KMS-11 (cell line): ENCODE measurements around the gene EPC1.
"Not testable (repeated sequence)": the region's sequence is repeated elsewhere in the genome, so short reads cannot be mapped to it uniquely, and the experiment has no call there.

Experiments used
- H2AFZ ChIP-seq: fragments of 200-600 bp; sonication (generic); 2 replicates; pipeline ENCODE4 v1.6.1; 2016; ENCODE audit warnings: antibody characterized with exemption, mixed run types, low read depth
- H3K27ac ChIP-seq: fragments of 200-600 bp; sonication (generic); 2 replicates; pipeline ENCODE4 v1.6.1; 2016; ENCODE audit warnings: mild to moderate bottlenecking, mixed run types
- H3K27me3 ChIP-seq: fragments of 200-600 bp; sonication (generic); 2 replicates; pipeline ENCODE4 v1.6.1; 2017; ENCODE audit warnings: mild to moderate bottlenecking, low read depth, mixed run types, moderate library complexity; ENCODE audit not compliant: insufficient read depth
- H3K36me3 ChIP-seq: fragments of 200-600 bp; sonication (generic); 2 replicates; pipeline ENCODE4 v1.6.1; 2017; ENCODE audit warnings: mild to moderate bottlenecking, mixed run types; ENCODE audit not compliant: insufficient read depth
- H3K4me1 ChIP-seq: fragments of 200-600 bp; sonication (generic); 2 replicates; pipeline ENCODE4 v1.6.1; 2016; ENCODE audit warnings: mild to moderate bottlenecking, low read depth, mixed run types; ENCODE audit not compliant: poor library complexity, severe bottlenecking
- H3K4me2 ChIP-seq: fragments of 200-600 bp; sonication (generic); 2 replicates; pipeline ENCODE4 v1.7.0; 2016; ENCODE audit warnings: mild to moderate bottlenecking, mixed run types
- H3K4me3 ChIP-seq: fragments of 200-600 bp; sonication (generic); IDR thresholded peaks from 2 replicates; pipeline ENCODE4 v1.6.1; 2017; ENCODE audit warnings: low read depth, low read length, mixed read lengths; ENCODE audit not compliant: insufficient read depth
- H3K79me2 ChIP-seq: fragments of 200-600 bp; sonication (generic); 2 replicates; pipeline ENCODE4 v1.6.1; 2016; ENCODE audit warnings: low read depth, mixed run types; ENCODE audit not compliant: insufficient read depth
- H3K9ac ChIP-seq: fragments of 200-600 bp; sonication (generic); 2 replicates; pipeline ENCODE4 v1.6.1; 2016; ENCODE audit warnings: mild to moderate bottlenecking, mixed run types
- H4K20me1 ChIP-seq: fragments of 200-600 bp; sonication (generic); 2 replicates; pipeline ENCODE4 v1.6.1; 2016; ENCODE audit warnings: mild to moderate bottlenecking, mixed run types; ENCODE audit not compliant: insufficient read depth
- CTCF ChIP-seq: fragments of 200-600 bp; sonication (generic); conservative IDR thresholded peaks from 2 replicates; pipeline ENCODE4 v1.6.1; 2017; ENCODE audit warnings: low read depth, mild to moderate bottlenecking, antibody characterized with exemption, low read length, moderate library complexity, mixed read lengths

The EPC1 gene

DNA sequence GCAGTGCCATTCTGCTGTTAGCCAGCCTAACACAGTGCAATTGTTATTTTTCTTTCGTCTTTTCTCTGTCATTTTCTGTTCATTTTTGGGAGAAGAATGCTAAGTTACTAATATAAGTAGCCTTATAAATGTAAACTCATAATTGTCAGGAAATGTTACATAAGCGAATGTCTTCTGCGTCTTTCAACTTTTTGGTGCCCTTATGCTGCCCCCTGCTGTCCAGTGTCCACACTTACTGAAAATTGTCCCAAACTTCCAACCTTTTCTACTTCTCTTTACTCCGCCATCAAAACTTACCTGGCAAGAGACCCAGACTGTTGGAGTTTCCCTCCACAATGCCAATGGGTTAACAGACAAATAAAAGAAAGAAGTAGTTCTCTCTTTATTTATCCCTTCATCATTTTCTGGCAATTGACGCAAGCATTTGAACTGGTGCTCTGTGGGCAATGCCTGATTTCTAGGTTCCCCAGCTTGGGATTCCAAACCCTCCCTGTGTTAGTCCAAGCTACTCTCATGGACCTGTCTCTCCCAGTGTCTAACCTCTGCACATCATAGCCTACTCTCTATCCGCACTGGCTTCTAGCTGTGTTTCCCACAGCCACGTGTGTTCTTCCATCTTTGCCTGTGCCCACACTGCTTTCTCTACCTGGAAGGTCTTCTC, 21.0 kb upstream of the EPC1 start:
- peak; percentile 94 for TF ChIP-seq CTCF
- Histone ChIP-seq H3K79me2 (peaks cover 59% of the 10 kb centered on the region), H3K4me3 (no peak overlapping the region), H3K4me2 (peak overlapping the region; percentile 58; the same call in 1 of the 2 replicates), H3K27ac (no peak overlapping the region), H4K20me1 (no peaks in the 10 kb centered on the region; the same call in 1 of the 2 replicates), H3K36me3 (no peaks in the 10 kb centered on the region), H2AFZ (no peak overlapping the region), H3K4me1 (peaks cover 19% of the 10 kb centered on the region), H3K9ac (no peak overlapping the region), H3K27me3 (no peaks in the 10 kb centered on the region)

GRCh38 chr10:32366588-32366987, 19.6 kb upstream of the EPC1 start:
- Histone ChIP-seq H3K27ac (no peak overlapping the region), H3K9ac (no peak overlapping the region), H4K20me1 (no peaks in the 10 kb centered on the region; the same call in 1 of the 2 replicates), H3K79me2 (peaks cover 49% of the 10 kb centered on the region), H3K27me3 (no peaks in the 10 kb centered on the region), H3K36me3 (no peaks in the 10 kb centered on the region), H2AFZ (no peak overlapping the region), H3K4me2 (no peak overlapping the region), H3K4me1 (peaks cover 11% of the 10 kb centered on the region), H3K4me3 (no peak overlapping the region)
- no peak for TF ChIP-seq CTCF

DNA sequence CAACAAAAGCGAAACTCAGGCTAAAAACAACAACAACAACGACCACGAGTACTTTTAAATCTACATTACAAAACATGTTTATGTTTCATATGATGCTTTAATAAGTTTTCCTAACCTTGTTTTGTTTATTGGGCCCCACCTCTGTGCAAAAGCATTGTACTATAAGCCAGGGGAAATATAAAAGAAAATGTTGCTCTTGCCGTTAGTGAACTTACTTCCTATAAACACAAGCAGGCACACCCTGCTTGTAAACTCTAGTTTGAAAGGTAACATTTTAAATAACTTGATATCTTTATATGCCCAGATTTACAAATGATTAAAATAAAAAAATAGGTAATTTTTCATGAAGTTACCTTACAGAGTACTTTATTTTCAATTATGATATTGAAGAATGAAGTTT, 19.2 kb upstream of the EPC1 start:
- Histone ChIP-seq H3K79me2 (peaks cover 48% of the 10 kb centered on the region), H3K27me3 (no peaks in the 10 kb centered on the region), H3K36me3 (no peaks in the 10 kb centered on the region), H3K4me3 (no peak overlapping the region), H2AFZ (no peak overlapping the region), H3K27ac (no peak overlapping the region), H3K4me1 (peaks cover 11% of the 10 kb centered on the region), H4K20me1 (no peaks in the 10 kb centered on the region; the same call in 1 of the 2 replicates), H3K9ac (no peak overlapping the region), H3K4me2 (no peak overlapping the region)
- TF ChIP-seq CTCF, result no peak

DNA sequence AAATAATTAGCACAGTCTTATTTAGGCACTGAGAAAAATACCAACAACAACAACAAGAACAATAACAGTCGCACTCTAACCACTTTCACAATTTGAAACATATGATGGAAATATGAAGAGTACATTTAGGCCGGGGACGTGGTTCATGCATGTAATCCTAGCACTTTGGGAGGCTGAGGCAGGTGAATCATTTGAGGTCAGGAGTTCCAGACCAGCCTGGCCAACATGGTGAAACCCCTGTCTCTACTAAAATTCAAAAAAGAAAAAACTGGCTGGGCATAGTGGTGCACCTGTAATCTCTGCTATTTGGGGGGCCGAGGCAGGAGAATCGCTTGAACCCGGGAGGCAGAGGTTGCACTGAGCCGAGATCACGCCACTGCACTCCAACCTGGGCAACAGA, 18.4 kb upstream of the EPC1 start:
- not testable (repeated sequence) for H3K27me3 ChIP-seq, H3K4me2 ChIP-seq
- H3K79me2 ChIP-seq, result peaks cover 41% of the 10 kb centered on the region

GRCh38 chr10:32362571-32362970, 15.6 kb upstream of the EPC1 start:
- no peak overlapping the region for H3K27ac ChIP-seq
- H3K79me2 ChIP-seq, result peaks cover 36% of the 10 kb centered on the region

More for the DNA sequence above, 18.4 kb upstream of the EPC1 start:
- not testable (repeated sequence) for H3K36me3 ChIP-seq, H3K27ac ChIP-seq, H3K9ac ChIP-seq, H2AFZ ChIP-seq, H3K4me3 ChIP-seq, H4K20me1 ChIP-seq
- peaks cover 11% of the 10 kb centered on the region for H3K4me1 ChIP-seq

More at GRCh38 chr10:32362571-32362970, 15.6 kb upstream of the EPC1 start:
- no peaks in the 10 kb centered on the region; the same call in 1 of the 2 replicates for H4K20me1 ChIP-seq
- no peak for TF ChIP-seq CTCF
- H3K36me3 ChIP-seq, result no peaks in the 10 kb centered on the region
- no peak overlapping the region for H2AFZ ChIP-seq
- H3K4me3 ChIP-seq, result no peak overlapping the region
- peaks cover 3% of the 10 kb centered on the region for H3K4me1 ChIP-seq
- H3K9ac ChIP-seq, result no peak overlapping the region
- H3K27me3 ChIP-seq, result no peaks in the 10 kb centered on the region
- H3K4me2 ChIP-seq, result no peak overlapping the region
